HUDEP-2 (cell line): ENCODE results near the gene MACF1.
"Not testable (repeated sequence)": the region's sequence is repeated elsewhere in the genome, so short reads cannot be mapped to it uniquely, and the experiment has no call there.

Source experiments
- DNase-seq, 76 experiments: peaks; one replicate each; lab custom pipeline; 2025; ENCODE audit not compliant: unreplicated experiment in 76 of 76; lab: John Stamatoyannopoulos, UW

The MACF1 gene

DNA sequence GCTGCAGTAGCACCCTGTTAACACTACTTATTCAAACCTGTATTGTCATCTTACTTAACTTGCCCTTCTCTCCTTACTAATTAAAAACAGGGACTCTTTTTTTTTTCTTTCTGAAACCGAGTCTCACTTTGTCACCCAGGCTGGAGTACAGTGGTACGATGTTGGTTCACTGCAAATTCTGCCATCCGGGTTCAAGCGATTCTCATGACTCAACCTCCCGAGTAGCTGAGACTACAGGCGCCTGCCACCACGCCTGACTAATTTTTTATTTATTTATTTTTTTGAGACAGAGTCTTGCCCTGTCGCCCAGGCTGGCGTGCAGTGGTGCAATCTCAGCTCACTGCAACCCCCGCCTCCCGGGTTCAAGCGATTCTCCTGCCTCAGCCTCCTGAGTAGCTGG, 3.9 kb downstream of the MACF1 start:
- DNase-seq, result not testable (repeated sequence)

DNA sequence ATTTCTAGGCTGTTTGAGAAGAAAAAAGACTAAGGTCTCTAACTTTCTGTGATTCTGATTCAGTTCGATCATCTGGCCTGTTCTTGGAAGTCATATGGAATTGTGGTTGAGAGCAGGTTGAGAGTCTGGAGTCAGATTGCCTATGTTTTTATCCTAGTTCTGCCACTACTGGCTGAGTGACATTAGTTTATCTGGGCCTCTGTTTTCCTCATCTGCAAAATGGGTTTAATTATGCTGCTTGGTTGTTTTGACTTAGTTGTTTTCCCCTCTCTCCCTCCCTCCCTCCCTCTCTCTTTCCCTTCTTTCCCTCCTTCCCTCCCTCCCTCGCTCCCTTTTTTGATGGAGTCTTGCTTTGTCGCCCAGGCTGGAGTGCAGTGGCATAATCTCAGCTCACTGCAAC, 6.2 kb downstream of the MACF1 start:
- no peak for DNase-seq

DNA sequence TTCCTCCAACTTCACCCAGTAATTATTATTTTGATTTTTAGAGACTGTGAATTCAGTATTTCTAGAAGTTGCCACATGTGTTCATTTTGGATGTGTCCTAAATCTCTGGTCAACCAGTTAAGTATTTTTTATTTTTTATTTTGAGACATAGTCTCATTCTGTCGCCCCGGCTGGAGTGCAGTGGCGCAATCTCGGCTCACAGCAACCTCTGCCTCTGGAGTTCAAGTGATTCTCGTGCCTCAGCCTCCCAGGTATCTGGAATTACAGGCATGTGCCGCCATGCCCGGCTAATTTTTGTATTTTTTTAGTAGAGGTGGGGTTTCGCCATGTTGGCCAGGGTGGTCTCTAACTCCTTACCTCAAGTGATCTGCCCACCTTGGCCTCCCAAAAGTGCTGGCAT, 8.0 kb downstream of the MACF1 start:
- no peak for DNase-seq

GRCh38 chr1:39213511-39214002, 9.1 kb downstream of the MACF1 start:
- no peak for DNase-seq

- DNase-seq, result peak in 5 of 76 experiments; percentile 7 to 36 (median 25)
Measured at GRCh38 chr1:39214021-39214713, 9.7 kb downstream of the MACF1 start.

- no peak for DNase-seq
Measured at GRCh38 chr1:39214714-39214997, 10.2 kb downstream of the MACF1 start.

DNA sequence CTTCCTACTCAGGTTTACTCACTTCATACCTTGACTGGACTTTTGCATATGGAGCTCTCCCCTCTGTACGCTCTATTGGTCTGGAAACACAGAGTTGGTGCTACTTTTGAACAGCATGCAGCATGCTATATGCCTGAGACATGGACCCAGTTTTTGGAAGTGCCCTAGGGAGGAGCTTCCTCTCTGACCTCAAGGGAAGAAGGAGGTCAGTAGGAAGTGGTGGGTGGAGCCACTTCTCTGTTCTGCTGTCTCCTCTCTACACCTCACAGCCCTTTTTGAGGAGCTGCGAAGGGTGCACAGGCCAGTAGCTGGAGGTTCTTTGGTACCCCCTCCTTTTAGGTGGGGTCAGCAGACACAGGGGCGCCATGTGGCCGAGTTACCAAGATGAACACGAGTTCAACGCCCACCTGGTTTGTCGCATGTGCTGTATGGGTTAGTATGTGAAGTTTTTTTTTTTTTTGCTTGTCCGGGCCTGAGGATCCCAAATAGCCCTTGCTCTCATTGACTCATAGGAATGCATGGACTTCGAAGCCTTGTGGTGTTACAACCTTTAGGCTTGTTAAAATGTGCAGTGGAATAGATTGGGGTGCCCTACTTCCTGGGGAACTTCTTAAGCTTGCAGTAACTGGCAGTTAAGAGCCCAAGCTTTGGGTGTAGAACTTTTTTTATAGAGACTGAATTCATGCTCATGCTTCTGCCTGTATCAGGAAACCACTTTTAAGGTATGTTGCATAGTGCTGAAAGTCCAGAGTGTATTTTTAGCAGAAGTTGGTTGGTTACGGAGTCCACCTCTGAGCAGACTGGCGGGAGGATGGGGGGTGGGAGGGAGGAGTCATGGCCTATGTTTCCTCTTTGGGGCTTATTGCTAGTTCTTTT, 10.7 kb downstream of the MACF1 start:
- peak in 23 of 76 experiments; percentile 11 to 46 (median 28) for DNase-seq

DNA sequence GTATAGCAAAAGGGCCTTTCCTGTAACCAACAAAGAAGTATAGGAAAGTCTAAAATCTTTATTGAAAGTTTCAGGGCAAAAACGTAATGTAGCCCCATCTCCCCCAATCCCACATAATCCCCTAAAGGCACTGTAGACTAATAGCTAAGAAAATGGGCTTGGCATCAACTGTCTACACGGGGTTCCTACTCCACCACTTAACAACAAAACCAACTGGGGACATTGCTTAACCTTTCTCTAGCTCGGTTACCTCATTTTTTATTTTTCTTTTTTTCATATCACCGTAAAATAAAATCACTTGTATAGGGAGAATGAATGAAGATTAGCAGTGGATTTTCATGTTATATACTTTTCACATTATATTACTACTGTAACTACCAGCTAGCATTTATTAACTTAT, 12.3 kb downstream of the MACF1 start:
- DNase-seq, result no peak

DNA sequence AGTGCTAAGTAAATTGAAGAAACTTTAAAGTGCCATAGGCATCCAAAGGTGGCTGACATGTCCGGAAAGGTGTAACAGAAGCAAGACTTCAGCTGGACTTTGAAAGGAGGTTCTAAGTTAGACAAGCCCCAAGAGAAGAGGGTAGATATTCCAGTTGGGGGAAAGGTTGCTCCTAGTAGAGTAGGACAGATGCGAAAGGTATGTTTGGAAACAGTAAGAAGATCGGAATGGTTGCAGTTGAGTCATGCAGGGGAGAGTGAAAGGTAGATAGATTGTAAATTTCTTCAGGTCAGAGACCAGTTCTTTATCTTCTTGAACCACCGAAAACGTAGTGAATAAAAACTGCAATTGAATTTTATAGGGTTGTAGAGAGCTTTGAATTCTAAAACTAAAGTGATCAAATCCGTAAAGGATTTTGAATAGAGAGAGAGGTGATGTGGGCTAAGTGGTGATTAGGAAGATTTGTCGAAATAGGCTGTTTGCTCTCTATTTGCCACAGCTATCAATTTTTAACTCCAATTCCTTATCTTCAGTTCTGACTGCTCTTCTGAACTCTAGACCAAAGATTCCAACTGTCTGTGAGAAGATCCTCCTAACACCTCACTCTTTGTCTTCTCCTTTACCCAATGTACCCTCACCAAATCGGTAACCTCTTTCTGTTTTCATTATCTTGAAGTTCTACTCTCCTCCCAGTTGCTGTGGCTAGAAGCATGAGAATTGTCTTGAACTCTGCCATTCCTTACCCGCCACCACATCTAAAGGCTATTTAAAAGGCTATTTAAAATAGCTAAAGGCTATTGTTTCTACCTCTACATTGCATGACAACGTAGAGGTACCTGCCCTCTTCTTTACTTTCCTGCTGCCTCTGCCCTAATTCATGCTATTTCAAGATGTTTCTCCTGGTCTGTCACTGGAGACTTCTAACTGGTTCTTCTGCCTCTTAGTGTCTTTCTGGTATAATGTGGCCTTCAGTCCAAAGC, 16.7 kb downstream of the MACF1 start:
- DNase-seq, result no peak

DNA sequence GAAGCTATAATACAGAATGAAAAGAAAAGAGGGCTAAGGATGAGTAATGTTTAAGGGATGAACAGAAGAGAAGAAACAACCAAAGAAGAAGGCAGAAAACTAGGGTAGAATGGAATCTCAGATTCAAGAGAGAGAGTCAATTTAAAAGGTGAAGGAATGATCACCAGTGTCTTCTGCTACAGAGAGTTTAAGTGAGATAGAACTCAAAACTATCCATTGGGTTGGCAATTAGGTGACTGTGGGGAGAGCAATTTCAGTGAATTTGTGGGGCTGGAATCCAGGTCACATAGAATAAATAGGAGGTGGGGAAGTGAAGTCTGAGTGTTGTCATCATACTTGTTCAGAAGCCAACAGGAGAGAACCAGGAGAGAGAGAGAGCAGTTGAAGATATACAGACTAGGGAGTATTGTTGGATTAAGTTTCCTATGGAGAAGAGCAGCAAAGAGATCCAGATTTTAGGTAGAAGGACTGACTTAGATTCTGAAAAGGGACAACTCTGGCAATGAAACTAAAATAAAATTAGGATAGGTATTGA, 19.9 kb downstream of the MACF1 start:
- DNase-seq, result no peak

- DNase-seq, result no peak
Measured at GRCh38 chr1:39226836-39227235, 22.3 kb downstream of the MACF1 start.

DNA sequence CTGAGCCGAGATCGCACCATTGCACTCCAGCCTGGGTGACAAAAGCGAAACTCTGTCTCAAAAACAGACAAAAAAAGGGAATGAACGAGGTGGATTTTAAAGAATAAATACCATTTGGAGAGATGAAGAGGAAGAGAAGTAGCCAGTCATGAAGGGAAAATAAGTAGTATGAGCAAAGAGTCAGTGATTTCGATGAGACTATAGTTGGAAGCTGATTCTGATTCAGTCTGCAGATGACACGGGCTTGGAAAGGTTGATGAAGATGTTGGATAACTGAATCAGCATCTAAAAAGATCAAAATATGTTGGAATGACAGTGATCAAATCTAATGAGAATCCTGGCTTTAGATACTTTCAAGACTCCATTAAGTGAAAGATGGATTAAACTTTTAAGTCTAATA, 23.8 kb downstream of the MACF1 start:
- no peak for DNase-seq

DNA sequence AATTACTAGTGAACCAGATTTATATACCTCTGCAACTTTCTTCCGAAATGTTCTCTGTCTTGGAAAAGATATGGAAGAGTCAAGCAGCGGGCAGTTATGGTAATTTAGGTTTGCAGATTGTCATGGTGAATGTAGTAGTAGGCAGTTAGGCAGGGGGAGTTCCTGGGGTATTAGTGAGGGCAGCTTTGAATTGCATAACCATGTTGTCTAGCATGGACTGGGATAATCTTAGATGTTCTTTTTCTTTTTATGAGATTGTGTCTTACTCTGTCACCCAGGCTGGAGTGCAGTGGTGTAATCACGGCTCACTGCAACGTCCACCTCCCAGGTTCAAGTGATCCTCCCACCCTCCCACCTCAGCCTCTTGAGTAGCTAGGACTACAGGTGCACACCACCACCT, 25.0 kb downstream of the MACF1 start:
- DNase-seq, result no peak

DNA sequence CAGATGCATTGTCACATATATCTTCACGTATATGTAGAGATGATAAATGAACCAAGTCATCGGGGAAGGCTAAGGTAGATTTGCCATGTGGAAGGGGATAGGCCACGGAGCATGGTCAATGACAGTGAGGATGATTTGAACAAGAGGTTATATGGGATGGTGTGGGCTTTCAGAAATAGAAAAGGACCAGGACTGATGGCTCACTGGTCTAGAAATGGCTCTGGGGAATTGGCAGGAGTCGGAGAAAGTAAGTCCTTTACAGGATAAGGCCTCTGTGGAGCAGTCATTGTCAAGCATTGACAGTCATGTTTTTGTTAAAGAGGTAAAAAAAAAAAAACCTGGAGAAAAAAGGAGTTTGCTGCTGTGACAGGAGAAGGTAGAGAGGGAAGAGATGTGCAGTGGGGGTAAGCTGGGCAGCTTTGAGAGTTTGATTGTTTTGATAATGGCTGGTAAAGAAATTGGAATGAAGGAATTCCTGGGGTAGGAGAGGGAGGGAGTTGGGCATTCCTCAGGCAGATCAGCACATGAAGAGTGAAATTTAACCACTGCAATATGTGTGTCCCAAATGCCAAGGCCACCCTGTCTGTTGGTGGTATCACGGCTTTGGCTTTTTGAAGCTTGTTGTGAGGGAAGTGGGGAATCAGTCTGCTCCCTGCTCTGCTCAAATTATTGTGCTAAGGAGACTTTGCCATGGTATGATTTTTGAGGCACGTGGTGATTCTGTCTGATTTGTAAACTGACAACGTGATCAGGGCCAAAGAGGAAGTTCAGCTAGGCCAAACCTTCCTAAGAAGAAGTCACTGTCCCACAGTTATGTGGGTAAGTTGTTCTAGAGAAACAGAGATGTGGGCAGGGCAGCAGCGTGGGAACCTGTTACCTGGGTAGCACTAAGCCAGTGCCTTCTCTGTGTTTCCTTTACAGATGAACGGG, 26.0 kb downstream of the MACF1 start:
- peak in 6 of 76 experiments; percentile 7 to 21 (median 14) for DNase-seq

- no peak for DNase-seq
Measured at GRCh38 chr1:39236971-39237370, 32.5 kb downstream of the MACF1 start.

DNA sequence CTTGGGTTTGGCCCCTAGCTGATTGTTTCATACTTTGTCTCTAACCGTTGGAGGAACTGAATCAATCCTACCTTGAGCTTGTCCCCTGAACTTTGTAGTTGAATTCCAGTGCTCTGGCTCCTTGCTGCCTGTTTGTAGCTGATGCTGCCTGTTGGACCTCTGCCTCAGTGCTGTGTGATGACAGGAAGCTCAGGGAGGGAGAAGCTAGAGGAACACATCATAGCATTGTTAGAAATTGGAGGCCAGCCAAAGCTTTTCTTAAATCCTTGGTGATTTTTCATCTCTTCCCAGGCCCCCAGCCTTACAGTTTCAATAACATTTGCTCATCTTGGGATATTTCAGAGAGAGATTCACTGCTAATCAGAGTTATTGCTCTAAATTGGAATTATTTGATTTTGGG, 34.0 kb downstream of the MACF1 start:
- DNase-seq, result no peak

GRCh38 chr1:39239968-39240367, 35.5 kb downstream of the MACF1 start:
- DNase-seq, result no peak

DNA sequence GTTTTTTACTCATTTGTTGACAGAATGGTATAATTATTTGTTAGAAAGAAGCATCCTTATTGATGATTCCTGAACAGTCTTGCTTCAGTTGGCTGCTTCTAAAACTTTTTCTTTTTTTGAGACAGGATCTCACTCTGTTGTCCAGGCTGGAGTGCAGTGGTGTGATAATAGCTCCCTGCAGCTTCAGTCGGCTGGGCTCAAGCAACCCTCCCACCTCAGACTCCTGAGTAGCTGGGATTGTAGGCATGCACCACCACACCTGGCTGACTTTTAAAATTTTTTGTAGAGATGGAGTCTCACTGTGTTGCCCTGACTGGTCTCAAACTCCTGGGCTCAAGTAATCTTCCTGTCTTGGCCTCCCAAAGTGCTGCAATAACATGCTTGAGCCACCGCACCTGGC, 38.8 kb downstream of the MACF1 start:
- DNase-seq, result no peak

- DNase-seq, result peak in 1 of 76 experiments; percentile 5
Measured at GRCh38 chr1:39250460-39251240, 46.2 kb downstream of the MACF1 start.
